ENCODE results near the gene DLG4.
A peak's percentile ranks its signal among the peaks of the same experiment; 100 is the strongest.

DLG4 gene

DNA sequence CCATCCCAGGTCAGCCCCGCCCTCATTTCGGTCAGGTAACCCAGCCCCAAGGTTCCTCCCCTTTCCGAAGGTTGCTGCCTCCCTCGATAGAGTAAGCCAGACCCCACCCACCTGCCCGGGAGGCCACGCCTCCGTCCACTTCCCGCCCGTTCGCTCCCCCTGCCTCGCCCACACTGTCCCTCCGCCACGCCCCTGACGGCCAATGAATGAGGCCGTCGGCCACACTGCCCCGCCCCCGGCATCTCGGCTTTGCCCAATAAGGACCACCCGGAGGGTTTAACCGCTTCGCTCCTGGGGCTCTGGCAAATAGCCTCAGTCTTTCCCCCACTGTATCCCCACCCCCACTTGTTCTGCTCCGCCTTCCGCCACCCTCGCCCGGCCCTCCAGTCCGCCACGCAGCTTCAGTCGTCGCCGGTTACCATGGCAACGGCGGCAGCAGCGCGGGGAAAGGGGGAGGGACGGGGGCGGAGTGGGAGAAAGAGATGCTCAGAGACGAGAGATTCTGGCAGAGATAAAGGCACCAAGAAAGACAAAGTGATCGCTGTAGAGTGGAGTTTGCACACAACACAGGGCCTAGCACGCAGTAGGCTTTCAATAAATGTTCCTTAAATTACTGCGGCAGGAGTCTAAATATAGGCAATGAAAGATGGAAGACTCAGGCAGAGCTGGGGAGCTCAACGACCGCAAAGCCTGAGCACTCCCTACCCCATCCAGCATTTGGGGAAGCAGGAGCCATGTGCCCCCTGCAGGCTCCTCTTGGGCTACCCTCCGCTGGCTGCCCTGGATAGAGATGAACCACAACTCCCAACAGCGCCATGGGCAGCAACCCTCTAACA is 5.1 kb downstream of the DLG4 start:
- DNase-seq (ENCODE audit: low read depth in 2 of 2) = peak; percentile 99 to 100

DNA sequence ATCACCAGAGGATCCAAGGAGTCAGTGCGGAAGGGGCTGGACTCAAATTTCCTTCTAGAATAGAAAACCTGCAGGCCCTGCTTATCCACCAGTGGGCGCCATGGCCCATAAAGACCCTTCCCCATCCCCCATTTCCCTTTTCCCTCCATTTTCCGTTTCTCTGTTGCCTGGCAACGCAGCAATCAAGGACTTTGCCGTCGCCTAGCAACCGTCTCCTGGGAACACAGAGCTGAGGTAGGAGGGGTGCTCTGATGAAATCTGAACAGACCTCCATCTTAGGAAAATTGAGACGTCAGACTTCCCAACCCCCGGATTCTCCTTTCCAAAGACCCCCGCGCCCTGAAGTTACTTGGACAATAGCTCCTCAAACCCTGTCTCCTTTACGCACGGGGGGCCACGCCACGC is 5.7 kb downstream of the DLG4 start:
- DNase-seq (ENCODE audit: low read depth in 2 of 2) = no peak

DNA sequence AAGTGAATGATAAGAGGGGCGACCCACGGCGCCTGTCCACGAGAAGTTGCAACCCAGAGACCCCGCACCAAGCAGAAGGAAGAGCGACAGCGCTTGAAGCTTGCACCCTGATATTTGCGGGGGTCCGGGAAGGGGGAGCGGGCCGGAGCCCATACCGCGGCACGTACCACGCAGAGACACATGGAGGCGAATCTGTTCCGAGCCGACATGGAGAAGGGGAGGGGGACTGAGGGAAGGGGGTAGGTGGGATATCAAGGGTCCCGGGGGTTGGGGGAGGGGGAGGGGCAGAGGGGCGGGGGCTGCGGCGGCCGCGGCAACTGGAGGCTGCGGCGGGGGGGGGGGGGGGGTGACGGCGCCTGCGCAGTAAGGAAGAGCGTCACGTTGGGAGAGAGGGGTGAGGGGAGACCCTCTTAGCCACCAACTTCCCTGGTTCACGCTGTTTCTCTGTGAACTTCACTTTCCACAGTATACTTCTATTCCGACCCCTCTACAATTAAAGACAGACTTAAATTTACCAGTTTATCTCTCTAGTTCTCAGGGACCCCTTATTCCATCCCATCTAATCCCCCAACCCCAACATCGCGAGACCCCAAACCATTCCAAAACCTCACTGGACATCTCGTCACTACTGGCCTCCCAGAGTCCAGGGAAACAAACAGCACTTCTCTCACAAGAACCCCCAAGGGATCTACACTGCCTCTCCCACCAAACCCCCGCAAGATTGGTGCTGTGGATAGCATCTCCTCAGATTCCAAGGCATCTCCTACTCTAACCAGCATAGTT is 8.0 kb downstream of the DLG4 start:
- no peak for DNase-seq (ENCODE audit: low read depth in 2 of 2)

DNA sequence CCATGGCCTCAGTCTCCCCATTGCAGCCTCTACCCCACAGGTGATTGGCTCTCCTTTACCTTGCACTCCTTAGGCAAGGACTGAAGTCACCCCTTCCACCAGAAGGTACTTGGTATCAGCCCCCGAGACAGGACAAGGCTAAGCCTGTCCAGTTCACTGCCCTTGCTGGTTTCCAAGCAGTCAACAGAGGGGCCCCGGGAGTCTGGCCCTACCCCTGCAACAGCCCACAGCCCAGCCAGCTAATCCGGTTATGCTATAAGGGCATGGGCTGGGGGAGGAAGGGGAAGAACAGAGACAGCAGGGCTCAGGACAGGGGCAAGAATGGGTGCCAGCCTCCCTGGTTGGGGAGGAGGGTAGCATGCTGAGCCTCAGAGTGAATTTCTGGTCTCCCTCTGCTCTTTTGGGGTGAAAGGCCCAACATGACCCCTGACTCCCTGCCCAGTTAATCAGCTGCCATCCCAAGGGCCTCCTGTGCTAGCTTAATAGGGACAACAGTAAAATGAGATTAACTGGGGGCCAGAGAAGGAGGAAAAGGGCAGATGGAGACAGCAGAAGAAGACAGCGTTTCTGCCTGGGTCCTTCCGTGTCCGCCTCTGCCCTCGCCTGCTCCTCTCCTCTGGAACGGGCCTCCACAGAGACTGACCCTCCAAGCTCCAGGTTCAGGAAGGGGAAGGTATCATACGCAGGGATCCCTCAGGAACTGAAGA is 10.7 kb downstream of the DLG4 start:
- DNase-seq (ENCODE audit: low read depth in 2 of 2) = no peak

DNA sequence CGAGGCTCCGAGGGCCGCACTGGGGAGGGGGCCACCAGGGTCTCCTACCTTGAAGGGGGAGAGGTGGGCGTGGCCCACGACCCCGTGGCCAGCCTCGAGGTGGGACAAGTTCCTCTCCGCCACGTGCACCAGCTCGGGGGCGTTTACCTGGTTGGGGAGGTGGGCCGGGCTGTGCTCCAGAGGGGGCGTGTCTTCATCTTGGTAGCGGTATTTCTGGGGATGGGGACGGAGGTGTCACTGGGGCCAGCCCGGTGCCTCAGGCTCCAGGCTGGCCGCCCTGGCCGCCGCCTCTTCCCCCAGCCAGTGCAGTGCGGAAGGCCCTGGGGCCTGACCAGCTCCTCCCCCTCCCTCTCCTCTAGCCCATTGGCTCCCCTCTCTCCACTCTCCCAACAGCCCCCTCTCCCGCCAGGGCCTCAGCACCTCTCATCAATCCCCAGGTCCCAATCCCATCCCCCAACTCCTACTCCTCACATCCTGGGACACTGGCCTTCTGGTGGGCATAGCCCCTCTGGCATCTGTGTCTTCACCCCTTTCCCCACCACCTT is 11.5 kb downstream of the DLG4 start:
- no peak for DNase-seq (ENCODE audit: low read depth in 2 of 2)

DNA sequence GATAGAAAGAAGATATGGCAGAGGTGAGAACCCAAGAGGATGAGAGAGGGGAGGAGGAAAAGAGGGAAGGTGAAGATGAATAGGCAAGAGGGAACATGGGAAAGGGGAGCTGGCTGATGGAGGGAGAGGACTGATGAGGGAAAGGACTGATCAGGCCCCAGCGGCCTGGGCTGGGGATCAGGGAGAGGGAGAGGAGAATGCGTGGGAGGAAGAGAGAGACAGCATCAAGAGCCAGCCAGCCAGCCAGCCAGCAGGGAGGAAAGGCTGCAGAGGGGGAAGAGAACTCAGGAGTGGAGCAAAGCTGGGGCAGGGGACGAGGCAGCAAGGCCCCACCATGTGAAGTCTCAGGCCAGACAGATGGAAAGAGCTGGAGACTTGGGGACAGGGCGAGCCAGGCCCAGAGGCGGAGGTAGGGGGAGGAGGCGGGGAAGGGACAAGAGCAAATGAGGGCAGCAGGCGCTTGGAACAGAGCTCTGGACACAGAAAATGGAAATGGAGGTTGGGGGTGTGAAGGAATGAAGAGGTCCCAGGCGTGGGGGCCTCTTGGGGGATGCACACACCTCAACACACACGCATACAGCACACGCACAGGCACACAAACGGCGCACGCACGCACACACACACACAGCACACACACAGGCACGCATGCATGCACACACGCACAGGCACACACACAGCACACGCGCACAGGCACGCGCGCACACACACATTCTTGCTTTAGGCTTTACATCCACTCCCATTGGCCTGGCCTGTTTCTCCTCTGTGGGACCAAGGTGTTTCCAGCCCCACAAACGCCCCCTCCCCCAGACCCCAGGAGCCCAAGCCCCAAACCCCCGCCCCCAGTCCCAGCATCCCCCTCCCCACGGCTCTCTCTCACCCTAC is 12.3 kb downstream of the DLG4 start:
- no peak for DNase-seq (ENCODE audit: low read depth in 2 of 2)

DNA sequence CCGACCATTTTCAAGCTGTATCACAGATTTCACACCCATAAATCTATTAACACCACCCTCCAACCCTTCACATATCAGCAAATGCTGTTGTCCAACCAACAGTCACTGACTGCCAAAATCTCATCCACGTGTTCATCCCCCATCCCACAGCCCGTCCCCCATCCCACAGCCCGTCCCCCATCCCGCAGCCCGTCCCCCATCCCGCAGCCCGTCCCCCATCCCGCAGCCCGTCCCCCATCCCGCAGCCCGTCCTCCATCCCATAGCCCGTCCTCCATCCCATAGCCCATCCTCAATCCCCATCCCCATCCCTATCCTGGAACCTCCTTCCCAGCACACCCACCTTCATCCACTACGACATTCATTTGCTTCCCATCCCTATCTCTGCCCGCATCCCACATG is 14.1 kb downstream of the DLG4 start:
- no peak for DNase-seq (ENCODE audit: low read depth in 2 of 2)

DNA sequence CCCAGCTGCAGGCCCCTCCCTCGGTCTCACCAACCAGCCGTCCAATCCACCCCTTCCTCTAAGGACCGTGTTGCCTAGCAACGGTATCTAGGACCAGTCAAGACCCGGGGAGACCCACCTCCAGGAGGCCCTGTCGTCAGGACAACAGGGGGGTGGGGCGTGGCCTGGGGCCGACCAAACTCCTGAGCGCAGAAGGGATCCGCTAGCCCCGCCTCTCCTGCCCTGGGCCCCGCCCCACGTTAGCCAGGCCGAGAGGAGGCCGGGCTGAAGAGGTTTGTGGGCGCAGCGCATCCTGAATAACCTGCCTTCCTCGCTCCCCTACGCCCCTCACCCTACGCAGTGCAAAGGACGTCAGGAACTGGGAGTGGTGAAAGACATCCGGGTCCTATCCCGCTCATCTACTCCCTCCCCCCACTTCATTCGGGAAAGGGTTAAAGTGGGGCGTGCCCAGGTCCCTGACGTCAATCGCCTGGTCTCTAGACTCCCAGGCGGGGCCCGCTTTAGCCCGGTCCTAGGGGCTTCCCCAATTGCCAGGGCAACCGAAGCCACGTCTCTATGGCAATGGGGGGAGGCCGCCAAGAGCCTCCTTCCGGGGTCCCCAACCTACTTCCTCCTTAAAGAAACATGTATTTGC is 14.7 kb downstream of the DLG4 start:
- DNase-seq (ENCODE audit: low read depth in 2 of 2) = peak; percentile 78 to 92

DNA sequence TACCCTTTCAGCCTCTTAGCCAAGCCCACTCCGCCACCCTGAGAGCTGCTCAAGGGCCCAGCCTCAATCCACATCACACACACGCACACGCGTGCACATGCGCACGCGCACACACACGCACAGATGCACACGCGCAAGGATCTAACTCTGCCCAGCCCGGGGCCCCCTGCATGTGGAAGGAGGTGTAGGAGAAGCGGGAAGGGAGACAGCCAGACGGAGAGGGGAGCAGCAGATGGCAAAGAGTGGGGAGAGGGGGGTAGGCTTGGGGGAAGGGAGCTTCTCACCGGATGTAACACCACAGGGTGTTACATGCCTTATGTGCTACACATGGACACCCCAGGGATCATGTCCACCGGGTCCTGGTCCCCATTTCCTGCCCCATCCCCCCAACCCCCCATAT is 15.3 kb downstream of the DLG4 start:
- no peak for DNase-seq (ENCODE audit: low read depth in 2 of 2)

DNA sequence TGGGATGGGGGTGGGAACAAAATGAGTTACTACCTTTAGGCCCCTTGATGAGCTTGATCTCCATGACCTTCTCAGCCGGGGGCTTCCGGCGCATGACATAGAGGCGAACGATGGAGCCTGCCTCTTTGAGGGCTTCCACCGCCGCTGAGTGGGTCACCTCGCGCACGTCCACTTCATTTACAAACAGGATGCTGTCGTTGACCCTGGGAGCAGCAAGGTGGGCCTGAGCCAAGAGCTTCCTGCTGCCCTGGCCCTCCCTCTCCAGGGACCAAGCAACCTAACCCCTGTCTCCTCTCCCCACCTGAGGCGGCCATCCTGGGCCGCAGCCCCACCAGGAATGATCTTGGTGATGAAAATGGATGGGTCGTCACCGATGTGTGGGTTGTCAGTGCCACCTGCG is 16.2 kb downstream of the DLG4 start:
- no peak for DNase-seq (ENCODE audit: low read depth in 2 of 2)

DNA sequence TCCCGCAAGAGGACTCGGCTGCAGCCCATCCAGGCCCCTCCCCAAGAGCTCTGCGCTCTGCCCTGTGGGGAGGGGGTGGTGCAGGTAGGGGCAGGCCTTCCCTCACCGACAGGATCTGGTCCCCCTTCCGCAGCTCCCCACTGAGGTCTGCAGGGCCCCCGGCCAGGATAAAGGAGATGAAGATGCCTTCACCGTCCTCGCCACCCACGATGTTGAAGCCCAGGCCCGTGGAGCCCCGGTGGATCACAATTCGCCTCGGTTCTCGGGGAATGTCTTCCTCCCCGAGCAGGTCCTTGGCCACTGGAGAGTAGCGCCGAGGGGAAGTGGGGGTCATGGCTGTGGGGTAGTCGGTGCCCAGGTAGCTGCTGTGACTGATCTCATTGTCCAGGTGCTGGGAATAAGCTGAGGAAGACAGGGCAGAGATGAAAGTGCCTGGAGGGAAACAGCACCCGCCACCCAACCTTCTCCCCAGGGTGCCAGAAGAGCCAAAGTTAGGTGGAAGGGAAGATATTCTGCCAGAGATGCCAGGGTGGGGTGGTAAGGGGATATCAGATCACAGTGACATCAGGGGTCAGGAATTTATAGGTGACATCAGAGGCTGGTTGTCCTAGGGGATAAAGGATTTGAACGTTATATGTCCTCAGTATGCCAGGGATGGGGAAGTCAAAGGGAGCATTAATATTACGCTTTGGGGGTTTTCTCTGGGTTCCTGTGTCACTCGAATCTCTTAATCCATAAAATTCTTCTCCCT is 22.8 kb downstream of the DLG4 start:
- DNase-seq (ENCODE audit: low read depth in 2 of 2) = no peak

DNA sequence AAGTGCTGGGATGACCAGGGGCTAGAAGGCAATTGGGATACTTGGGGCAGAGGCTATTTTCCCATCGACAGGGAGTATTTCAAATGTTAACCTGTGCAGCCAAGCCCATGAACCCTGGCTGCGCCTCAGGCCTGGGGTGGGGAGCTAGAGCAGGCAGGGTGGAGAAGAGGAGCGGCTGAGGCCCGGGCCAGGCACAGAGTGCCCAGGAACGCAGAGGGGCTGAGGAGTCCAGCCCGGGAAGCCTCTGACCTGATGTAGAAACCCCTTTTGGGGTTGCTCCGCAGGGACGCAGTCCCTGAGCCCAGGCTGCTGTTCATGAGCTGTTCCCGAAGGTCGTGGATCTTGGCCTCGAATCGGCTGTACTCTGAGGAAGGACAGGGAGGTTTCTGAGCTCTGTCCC is 23.7 kb downstream of the DLG4 start:
- no peak for DNase-seq (ENCODE audit: low read depth in 2 of 2)

DNA sequence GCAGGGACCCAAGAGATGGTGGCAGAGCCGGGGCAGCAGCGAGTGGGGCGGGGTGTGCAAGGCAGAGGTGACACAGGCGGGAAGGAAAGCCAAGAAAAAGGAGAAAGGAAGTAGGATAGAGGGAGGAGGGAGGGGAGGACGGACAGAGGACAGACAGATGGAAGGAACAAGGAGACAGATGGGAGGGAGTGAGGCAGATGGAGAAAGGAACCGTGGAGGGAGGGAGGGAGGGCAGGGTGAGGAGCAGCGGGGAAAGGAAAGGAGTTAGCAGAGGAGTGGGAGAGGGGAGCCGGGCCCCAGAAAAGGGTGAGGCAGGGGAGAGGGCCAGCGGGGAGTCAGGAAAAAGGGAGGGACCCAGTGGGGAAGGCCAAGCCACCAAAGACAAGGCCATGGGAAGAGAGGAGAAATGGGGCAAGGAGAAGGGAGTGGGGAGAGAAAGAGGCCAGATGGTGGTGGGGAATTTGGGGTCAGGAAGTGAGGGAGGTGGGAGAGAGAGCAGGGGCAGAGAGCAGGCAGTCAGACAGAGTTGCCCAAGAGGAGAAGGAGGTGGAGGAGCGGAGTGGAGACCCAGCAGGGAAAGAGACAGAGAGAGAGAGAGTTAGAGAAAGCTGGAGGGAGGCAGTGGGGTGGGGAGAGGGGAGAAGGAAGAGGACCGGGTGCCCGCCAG is 27.2 kb downstream of the DLG4 start:
- no peak for DNase-seq (ENCODE audit: low read depth in 2 of 2)

DNA sequence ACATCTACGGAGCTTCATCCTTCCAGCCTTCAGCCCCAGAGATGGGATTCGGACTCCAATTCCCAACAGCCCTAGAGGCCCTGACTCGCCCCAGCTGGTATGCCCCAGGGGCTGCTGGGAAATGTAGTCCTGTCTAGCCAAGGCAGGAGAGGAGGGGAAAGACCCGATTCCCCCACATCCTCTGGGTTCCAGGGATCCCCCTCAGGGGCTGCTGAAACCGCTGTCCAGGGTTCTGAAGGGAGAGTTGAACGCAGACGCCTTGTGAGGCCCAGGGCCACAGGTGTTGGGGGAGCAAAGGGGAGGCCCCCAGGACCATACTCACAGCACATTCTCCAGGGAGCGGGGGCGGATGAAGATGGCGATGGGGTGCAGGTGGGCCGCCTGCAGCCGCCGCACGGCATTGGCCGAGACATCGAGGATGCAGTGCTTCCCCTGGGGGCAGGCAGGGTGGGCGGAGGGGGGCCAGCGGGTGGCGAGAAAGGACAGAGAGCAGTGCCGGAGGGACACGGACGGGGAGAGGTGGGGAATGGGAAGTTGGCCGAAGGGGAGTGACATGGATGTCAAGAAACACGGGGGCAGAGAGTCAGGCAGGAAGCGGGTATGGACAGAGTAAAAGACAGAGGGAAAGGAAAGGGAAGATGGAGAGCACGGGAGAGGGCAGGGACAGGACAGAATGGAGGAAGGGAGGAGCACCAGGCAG is 27.9 kb downstream of the DLG4 start:
- no peak for DNase-seq (ENCODE audit: low read depth in 2 of 2)

DNA sequence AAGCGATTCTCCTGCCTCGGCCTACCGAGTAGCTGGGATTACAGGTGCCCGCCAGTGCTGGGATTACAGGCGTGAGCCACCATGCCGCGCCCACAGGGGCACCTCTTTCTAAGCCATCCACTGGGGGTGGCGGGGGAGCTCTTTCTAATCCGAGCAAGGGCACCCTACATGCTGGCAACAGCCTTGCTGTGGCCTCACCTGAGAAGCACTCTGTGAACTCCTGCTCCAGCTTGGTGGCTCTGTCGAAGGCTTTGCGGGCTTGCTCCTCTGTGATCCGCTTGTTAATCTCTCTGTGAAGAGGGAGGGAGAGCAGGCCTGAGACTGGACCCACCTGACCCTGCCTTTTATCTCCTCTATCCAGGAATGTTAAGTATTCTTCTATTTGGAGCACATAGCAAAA is 28.6 kb downstream of the DLG4 start:
- no peak for DNase-seq (ENCODE audit: low read depth in 2 of 2)

DNA sequence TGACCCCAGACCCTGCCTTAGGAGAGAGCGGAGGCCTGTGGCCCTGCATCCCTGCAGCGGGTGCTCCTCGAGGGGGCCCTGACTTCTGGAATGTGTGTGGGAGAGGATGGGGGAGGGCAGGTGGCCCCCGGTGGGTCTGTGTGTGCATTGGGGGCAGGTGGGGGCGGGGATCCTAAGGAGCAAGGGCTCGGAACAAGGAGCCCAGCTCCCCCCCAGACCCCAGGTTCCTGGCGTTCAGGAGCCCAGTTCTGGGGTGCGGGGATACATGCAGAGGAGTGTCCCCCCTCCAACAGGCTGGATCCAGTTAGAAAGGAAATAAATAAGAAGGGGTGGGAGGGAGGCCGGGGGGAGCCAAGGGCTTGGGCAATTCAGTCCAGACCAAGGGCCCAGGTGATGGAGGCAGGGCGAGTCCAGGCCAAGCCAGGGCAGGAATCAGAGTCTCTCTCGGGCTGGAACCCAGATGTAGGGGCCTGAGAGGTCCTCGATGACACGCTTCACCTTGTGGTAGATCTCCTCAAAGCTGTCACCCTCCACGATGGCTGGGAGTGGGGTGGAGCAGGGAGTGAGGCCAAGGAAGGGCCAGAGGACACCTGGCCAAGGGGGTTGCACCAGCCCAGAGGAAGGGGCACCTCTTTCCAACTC is 29.2 kb downstream of the DLG4 start:
- DNase-seq (ENCODE audit: low read depth in 2 of 2) = no peak

DNA sequence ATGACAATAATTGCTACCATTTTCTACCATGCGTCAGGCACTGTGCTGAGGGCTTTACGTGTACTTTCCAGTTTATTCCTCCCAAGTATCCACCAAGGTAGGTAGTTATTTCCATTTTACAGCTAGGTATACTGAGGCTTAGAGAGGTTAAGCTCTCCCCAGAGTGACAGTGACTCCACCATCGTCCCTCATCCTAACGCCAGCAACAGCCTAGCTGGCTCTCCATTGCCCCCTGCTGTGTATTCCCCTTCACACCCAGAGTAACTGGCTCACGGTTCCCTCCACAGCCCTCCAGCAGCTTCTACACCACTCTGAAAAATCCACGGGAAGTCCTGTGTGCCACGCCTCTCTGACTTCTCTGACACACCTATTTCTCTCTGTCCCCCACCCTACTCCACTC is 33.4 kb downstream of the DLG4 start:
- no peak for DNase-seq (ENCODE audit: low read depth in 2 of 2)

DNA sequence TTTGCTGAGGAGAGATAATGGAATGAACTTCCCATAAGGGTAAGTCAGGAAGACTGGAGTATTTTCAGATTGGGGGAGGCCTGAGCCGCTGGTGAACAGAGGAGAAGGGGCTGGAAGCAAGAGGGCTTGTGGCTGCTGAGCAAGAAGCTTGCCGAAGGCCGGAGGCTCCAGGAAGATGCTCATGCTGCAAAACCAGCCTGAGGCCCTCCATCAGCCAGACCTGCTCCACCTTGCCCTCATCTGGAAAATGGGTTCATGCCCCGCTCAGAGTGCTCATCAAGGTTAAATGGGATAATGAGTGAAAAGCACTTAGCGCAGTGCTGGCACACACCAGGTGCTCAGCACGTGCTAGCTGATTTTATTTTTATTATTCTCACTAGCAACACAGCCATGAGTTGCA is 35.0 kb downstream of the DLG4 start:
- DNase-seq (ENCODE audit: low read depth in 2 of 2) = no peak

Data from activated CD4-positive, alpha-beta T cell treated with anti-CD3 and anti-CD28 coated beads for 24 hours (primary cell).